RWPE2 (cell line): ENCODE results near the gene DMTF1.

Experiments
- ATAC-seq: fragments of 200-7000 bp; cut with Tn5 transposase; 3 replicates; pipeline ENCODE4 v1.9.1; 2021; ENCODE audit warnings: low read depth
- DNase-seq: peaks from one replicate; pipeline ENCODE4 v3.0.0-alpha.2; 2020; ENCODE audit warnings: low spot score
- H3K27ac ChIP-seq: fragments of 450-650 bp; 2 replicates; pipeline ENCODE4 v1.5.1; 2017; ENCODE audit warnings: mild to moderate bottlenecking; ENCODE audit not compliant: poor library complexity, severe bottlenecking
- H3K27me3 ChIP-seq: fragments of 250-450 bp; sonication (Bioruptor Pico); 2 replicates; pipeline ENCODE4 v1.5.1; 2021; ENCODE audit warnings: mild to moderate bottlenecking, moderate library complexity; ENCODE audit not compliant: insufficient read depth, poor library complexity, severe bottlenecking
- H3K36me3 ChIP-seq: fragments of 250-450 bp; sonication (Bioruptor Pico); 2 replicates; pipeline ENCODE4 v1.5.1; 2020; ENCODE audit warnings: low read depth, mild to moderate bottlenecking, moderate library complexity
- H3K4me1 ChIP-seq: fragments of 250-450 bp; sonication (Bioruptor Pico); 2 replicates; pipeline ENCODE4 v1.5.1; 2021; ENCODE audit warnings: mild to moderate bottlenecking, moderate library complexity; ENCODE audit not compliant: insufficient read depth, poor library complexity, severe bottlenecking
- H3K4me3 ChIP-seq: fragments of 250-450 bp; sonication (Bioruptor Pico); 2 replicates; pipeline ENCODE4 v1.5.1; 2021; ENCODE audit warnings: mild to moderate bottlenecking, moderate library complexity; ENCODE audit not compliant: severe bottlenecking
- H3K9me3 ChIP-seq: fragments of 250-450 bp; sonication (Bioruptor Pico); 2 replicates; pipeline ENCODE4 v1.5.1; 2021; ENCODE audit warnings: mild to moderate bottlenecking, moderate library complexity; ENCODE audit not compliant: severe bottlenecking
- CTCF ChIP-seq: fragments of 450-650 bp; IDR thresholded peaks from one replicate; pipeline ENCODE4 v1.5.1; 2017; ENCODE audit warnings: mild to moderate bottlenecking, moderate library complexity; ENCODE audit not compliant: poor library complexity, severe bottlenecking

DMTF1 gene

GRCh38 chr7:87152112-87152896, at the start of gene DMTF1:
DMTF1 (plus strand) TSS chr7:87152453; CDS start chr7:87164942, 12,489 bp downstream.
- DNase-seq (peak; percentile 90), ATAC-seq (peak; percentile 81)
- Histone ChIP-seq H3K9me3 (no peaks in the 10 kb centered on the region), H3K36me3 (peaks cover 36% of the 10 kb centered on the region), H3K4me1 (peaks cover 32% of the 10 kb centered on the region), H3K27ac (peak within 1 kb of the TSS; percentile 95), H3K27me3 (no peaks in the 10 kb centered on the region), H3K4me3 (peak within 1 kb of the TSS; percentile 57)
- no peak for TF ChIP-seq CTCF

- Histone ChIP-seq H3K36me3 (no peaks in the 10 kb centered on the region), H3K27me3 (no peaks in the 10 kb centered on the region), H3K9me3 (no peaks in the 10 kb centered on the region), H3K4me1 (no peaks in the 10 kb centered on the region), H3K27ac (no peak overlapping the region), H3K4me3 (no peak overlapping the region)
- no peak for ATAC-seq
- DNase-seq, result no peak
- no peak for TF ChIP-seq CTCF
Measured at GRCh38 chr7:87105401-87105800, 46.9 kb upstream of the DMTF1 start.

- Histone ChIP-seq H3K9me3 (no peaks in the 10 kb centered on the region), H3K36me3 (no peaks in the 10 kb centered on the region), H3K27me3 (no peaks in the 10 kb centered on the region), H3K4me1 (no peaks in the 10 kb centered on the region), H3K4me3 (no peak overlapping the region), H3K27ac (no peak overlapping the region)
- ATAC-seq, result no peak
- DNase-seq, result no peak
- TF ChIP-seq CTCF, result no peak
Measured at GRCh38 chr7:87106974-87107612, 45.2 kb upstream of the DMTF1 start.

GRCh38 chr7:87107949-87108776, 44.1 kb upstream of the DMTF1 start:
- Histone ChIP-seq H3K27ac (no peak overlapping the region), H3K4me3 (no peak overlapping the region)
- no peak for DNase-seq

More at GRCh38 chr7:87107949-87108776, 44.1 kb upstream of the DMTF1 start:
- ATAC-seq, result no peak
- H3K36me3 ChIP-seq, result no peaks in the 10 kb centered on the region
- no peaks in the 10 kb centered on the region for H3K4me1 ChIP-seq
- H3K27me3 ChIP-seq, result no peaks in the 10 kb centered on the region
- no peak for TF ChIP-seq CTCF
- no peaks in the 10 kb centered on the region for H3K9me3 ChIP-seq
